Activated B cell treated with CpG ODN at 0.5 μM for 24 hours (primary cell): ENCODE measurements around the gene EPHB2. TPM values are rescaled to one million over a fixed set of nuclear protein-coding genes. Genes with fewer than 3 reads are reported as not detected.
"Not testable (repeated sequence)": the region's sequence is repeated elsewhere in the genome, so short reads cannot be mapped to it uniquely, and the experiment has no call there.

Experiments used
- ATAC-seq: fragments of 200-7000 bp; cut with Tn5 transposase; one replicate; pipeline ENCODE4 v1.10.0; 2021; ENCODE audit warnings: low read depth, mild to moderate bottlenecking, moderate library complexity
- CTCF ChIA-PET: fragments of 350-600 bp; sonication (Branson Sonifier 250); formaldehyde crosslinking; loops from one replicate; lab custom pipeline; 2021; ENCODE audit warnings: antibody characterized with exemption; lab: Charles Lee
- POLR2A ChIA-PET: fragments of 350-600 bp; sonication (Branson Sonifier 250); formaldehyde crosslinking; loops from one replicate; lab custom pipeline; 2021; ENCODE audit warnings: antibody characterized with exemption; lab: Charles Lee
- DNase-seq: peaks from one replicate; pipeline ENCODE4 v3.0.0; 2022
- H3K27ac Mint-ChIP-seq: one replicate; pipeline ENCODE4 v1.8.0; 2020; ENCODE audit warnings: mixed read lengths
- H3K27me3 Mint-ChIP-seq: one replicate; pipeline ENCODE4 v1.8.0; 2021; ENCODE audit warnings: mixed read lengths
- H3K36me3 Mint-ChIP-seq: one replicate; pipeline ENCODE4 v1.8.0; 2021; ENCODE audit warnings: low read depth, mixed read lengths
- H3K4me1 Mint-ChIP-seq: one replicate; pipeline ENCODE4 v1.8.0; 2021; ENCODE audit warnings: mixed read lengths
- H3K4me3 Mint-ChIP-seq: one replicate; pipeline ENCODE4 v1.8.0; 2020; ENCODE audit warnings: mild to moderate bottlenecking, mixed read lengths
- H3K9me3 Mint-ChIP-seq: one replicate; pipeline ENCODE4 v1.8.0; 2020; ENCODE audit warnings: mixed read lengths
- intact Hi-C: fragments of 100-400 bp; cut with micrococcal nuclease; formaldehyde crosslinking; loops from one replicate; pipeline ENCODE4 v1.15.1; 2024
- total RNA-seq: library from RNA; stranded (reverse); gene quantifications from 2 replicates; pipeline ENCODE4 v1.2.3, GENCODE V29; 2022
- TF ChIP-seq, protein P1 (sequence below): fragments of 200-600 bp; IDR thresholded peaks from one replicate; pipeline ENCODE4 v1.8.0; 2022; ENCODE audit warnings: antibody characterized with exemption, mild to moderate bottlenecking

EPHB2 gene
- total RNA-seq, 1 donor from 2014 or later, result 0.13 TPM

DNA sequence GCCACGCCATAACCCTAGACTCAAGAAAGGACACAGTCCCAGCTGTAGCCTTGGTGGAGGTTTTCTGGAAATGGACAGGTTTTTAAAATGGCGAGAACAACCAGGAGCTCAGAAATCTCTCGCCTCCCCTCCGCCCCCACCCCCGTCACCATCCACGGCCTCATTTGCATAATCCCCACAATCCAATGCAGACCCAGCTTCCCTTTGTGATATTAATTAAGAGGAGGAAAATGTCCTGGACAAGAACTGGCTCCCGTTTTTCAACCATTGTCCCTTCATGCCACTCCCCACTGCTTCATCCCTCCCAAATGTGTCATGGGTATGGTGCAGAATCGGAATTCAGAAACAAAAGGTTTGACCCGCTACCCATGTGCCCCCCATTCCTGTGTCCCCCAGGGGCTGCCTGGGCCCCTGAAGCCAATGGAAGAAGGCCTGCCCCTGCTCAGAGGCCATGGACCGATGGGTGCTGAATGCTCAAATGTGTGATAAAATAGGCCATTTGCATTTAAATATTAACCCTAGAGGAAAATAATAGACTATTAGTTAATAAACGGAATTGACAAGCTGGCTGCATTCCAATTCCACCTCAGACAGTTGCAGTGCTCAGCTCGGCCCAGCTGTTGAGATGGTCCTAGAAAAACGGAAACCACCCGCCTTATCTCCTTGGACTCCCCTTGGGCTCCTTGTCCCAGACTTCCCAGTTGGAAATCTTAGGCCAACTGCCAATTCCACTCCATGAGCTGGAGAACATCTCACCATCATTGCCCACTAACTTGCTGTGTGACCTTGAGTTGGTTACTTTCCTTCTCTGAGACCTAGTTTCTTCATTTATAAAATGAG, 10.7 kb upstream of the EPHB2 start:
- Mint-ChIP-seq H3K36me3 (no peaks in the 10 kb centered on the region), H3K27ac (no peak overlapping the region), H3K4me3 (no peak overlapping the region), H3K9me3 (no peaks in the 10 kb centered on the region), H3K27me3 (peaks cover 14% of the 10 kb centered on the region), H3K4me1 (no peaks in the 10 kb centered on the region)
- ATAC-seq (no peak), DNase-seq (no peak)
- TF ChIP-seq, protein P1, sequence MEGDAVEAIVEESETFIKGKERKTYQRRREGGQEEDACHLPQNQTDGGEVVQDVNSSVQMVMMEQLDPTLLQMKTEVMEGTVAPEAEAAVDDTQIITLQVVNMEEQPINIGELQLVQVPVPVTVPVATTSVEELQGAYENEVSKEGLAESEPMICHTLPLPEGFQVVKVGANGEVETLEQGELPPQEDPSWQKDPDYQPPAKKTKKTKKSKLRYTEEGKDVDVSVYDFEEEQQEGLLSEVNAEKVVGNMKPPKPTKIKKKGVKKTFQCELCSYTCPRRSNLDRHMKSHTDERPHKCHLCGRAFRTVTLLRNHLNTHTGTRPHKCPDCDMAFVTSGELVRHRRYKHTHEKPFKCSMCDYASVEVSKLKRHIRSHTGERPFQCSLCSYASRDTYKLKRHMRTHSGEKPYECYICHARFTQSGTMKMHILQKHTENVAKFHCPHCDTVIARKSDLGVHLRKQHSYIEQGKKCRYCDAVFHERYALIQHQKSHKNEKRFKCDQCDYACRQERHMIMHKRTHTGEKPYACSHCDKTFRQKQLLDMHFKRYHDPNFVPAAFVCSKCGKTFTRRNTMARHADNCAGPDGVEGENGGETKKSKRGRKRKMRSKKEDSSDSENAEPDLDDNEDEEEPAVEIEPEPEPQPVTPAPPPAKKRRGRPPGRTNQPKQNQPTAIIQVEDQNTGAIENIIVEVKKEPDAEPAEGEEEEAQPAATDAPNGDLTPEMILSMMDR, result no peak
- intact Hi-C loops, result loop anchor here (10.0 kb wide), 1 partner anchor 485 kb away; no protein-coding TSS in a partner anchor
- CTCF ChIA-PET, result no interaction called here
- POLR2A ChIA-PET, result no interaction called here

DNA sequence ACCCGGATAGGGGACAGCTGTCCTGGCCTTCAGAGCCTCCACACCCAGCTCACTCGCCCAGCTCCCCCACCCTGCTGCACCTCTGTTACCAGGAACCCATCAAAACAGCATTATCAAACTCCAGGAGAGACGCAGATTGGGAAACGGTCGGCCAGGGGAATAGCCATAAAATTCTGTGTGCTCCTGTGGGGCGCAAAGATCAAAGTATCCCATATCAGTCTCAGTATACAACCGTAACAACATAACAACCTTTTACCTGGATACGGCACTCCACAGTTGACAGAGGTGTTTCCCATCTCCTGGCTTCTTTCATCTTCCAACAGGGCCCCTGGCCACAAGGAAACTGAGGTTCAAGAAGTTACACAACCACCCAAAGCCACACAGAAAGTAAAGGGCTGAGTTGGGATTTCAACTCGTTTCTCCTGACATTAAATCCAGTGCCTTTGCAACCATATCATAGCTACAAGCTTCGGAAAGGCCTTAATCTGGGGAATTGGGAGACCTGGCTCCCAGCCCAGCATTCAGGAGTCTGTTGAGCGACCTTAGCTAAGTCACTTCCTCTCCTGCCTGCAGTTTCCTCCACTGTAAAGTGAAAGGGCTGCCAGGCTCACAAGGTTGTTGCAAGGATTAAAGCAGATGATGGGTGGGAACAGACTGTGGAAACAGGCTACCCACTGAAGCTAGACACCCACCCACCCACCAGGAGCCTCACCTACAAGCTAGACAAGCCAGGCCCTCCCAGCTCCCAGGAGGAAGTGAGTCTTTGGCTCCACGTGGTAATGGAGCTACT, 8.1 kb upstream of the EPHB2 start:
- no peak for ATAC-seq
- POLR2A ChIA-PET, result interaction anchor here (0.6 kb wide), 1 partner anchor 1123 kb away, joined by 6 read pairs; the partner anchor contains the start of gene HMGCL
- TF ChIP-seq, protein P1, result no peak
- CTCF ChIA-PET, result interaction anchor here (0.7 to 1.1 kb wide), 4 partner anchors 30 to 263 kb away, joined by 3 read pairs; no protein-coding TSS in a partner anchor
- H3K9me3 Mint-ChIP-seq, result no peaks in the 10 kb centered on the region
- H3K27ac Mint-ChIP-seq, result no peak overlapping the region
- no peaks in the 10 kb centered on the region for H3K4me1 Mint-ChIP-seq
- H3K36me3 Mint-ChIP-seq, result no peaks in the 10 kb centered on the region
- H3K4me3 Mint-ChIP-seq, result no peak overlapping the region
- H3K27me3 Mint-ChIP-seq, result peaks cover 14% of the 10 kb centered on the region
- DNase-seq, result no peak
- intact Hi-C loops, result loop anchor here (10.0 kb wide), 1 partner anchor 482 kb away; no protein-coding TSS in a partner anchor

DNA sequence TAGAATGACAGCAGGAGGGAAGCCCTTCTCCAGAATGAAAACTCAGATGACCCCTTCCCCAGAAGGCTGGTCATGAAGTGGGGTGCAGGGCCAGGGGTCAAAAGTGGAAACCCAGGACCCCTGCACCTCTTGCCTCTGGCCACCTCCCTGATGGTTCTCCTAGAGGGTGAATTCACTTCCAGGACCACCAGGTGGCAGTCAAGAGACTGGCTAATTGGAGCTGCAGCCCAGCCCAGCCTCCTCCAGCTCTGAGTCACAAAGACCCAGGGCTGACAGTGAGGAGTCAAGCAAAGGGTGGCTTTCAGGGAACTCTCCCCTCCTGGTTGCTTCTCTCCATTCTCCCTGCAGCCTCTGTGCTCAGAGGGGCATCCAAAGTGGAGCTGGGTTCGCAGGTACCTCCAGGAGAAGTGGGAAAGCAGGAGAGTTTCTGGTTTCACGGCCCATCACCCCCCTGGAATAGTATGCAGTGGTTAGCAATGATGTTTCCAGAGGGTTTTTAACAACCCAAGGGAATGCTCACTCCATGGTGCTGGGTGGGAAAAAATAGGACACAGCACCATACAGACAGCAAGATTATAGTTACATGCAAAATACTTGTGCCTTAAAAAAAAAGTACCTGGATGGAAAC, 6.1 kb upstream of the EPHB2 start:
- intact Hi-C loops, result loop anchor here (1.0 to 10.0 kb wide), 3 partner anchors 185 to 480 kb away; no protein-coding TSS in a partner anchor
- Mint-ChIP-seq H3K27ac (no peak overlapping the region), H3K4me3 (no peak overlapping the region), H3K4me1 (no peaks in the 10 kb centered on the region), H3K27me3 (peaks cover 30% of the 10 kb centered on the region), H3K9me3 (no peaks in the 10 kb centered on the region), H3K36me3 (no peaks in the 10 kb centered on the region)
- ATAC-seq (peak; percentile 97), DNase-seq (peak; percentile 30)
- ChIA-PET CTCF (interaction anchor here (1.0 to 1.9 kb wide), 11 partner anchors 12 to 479 kb away, joined by 3 to 15 read pairs (median 5); no protein-coding TSS in a partner anchor), POLR2A (no interaction called here)
- TF ChIP-seq, protein P1, result peak; percentile 33

DNA sequence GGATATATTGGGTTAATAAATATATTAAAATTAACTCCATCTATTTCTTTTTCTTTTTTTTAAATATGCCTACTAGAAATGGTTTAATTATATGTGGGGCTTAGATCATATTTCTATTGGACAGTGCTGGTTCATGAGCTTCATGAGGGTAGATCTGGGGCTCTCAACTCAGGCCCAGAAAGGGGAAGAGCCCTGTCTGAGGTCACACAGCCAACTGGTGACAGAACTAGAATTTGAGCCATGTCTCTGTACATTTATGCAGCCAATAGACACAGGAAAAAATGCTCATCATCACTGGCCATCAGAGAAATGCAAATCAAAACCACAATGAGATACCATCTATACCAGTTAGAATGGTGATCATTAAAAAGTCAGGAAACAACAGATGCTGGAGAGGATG, 5.1 kb upstream of the EPHB2 start:
- ATAC-seq (no peak), DNase-seq (no peak)
- no peak overlapping the region for H3K27ac Mint-ChIP-seq
- intact Hi-C loops, result loop anchor here (10.0 kb wide), 1 partner anchor 479 kb away; no protein-coding TSS in a partner anchor
- TF ChIP-seq, protein P1, result no peak
- H3K4me1 Mint-ChIP-seq, result peaks cover 3% of the 10 kb centered on the region
- no peaks in the 10 kb centered on the region for H3K9me3 Mint-ChIP-seq
- CTCF ChIA-PET, result interaction anchor here (1.7 to 1.9 kb wide), 4 partner anchors 14 to 478 kb away, joined by 6 to 15 read pairs (median 8); no protein-coding TSS in a partner anchor
- no peaks in the 10 kb centered on the region for H3K36me3 Mint-ChIP-seq
- POLR2A ChIA-PET, result no interaction called here
- peaks cover 33% of the 10 kb centered on the region for H3K27me3 Mint-ChIP-seq
- no peak overlapping the region for H3K4me3 Mint-ChIP-seq

DNA sequence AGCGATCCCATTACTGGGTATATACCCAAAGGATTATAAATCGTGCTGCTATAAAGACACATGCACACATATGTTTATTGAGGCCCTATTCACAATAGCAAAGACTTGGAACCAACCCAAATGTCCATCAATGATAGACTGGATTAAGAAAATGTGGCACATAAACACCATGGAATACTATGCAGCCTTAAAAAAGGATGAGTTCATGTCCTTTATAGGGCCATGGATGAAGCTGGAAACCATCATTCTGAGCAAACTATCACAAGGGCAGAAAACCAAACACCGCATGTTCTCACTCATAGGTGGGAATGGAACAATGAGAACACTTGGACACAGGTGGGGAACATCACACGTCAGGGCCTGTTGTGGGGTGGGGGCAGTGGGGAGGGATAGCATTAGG, 4.5 kb upstream of the EPHB2 start:
- DNase-seq, CTCF ChIA-PET, POLR2A ChIA-PET, H3K9me3 Mint-ChIP-seq, ATAC-seq, H3K27ac Mint-ChIP-seq, H3K4me1 Mint-ChIP-seq, H3K36me3 Mint-ChIP-seq, H3K4me3 Mint-ChIP-seq: not testable (repeated sequence)
- peaks cover 33% of the 10 kb centered on the region for H3K27me3 Mint-ChIP-seq
- intact Hi-C loops, result loop anchor here (10.0 kb wide), 1 partner anchor 479 kb away; no protein-coding TSS in a partner anchor
